HL-60 (cell line): ENCODE results near the gene IL1R1.

ENCODE experiments used
- DNase-seq, 2 experiments: peaks; one replicate each; pipeline ENCODE4 v3.0.0-alpha.2; 2010 to 2020; ENCODE audit warnings: low read depth in 1 of 2, low spot score in 1 of 2
- H3K27ac ChIP-seq: fragments of 250-450 bp; sonication (Bioruptor Pico); replicated peaks from 2 replicates; pipeline ENCODE4 v1.5.1; 2020; ENCODE audit warnings: mild to moderate bottlenecking, moderate library complexity
- H3K27me3 ChIP-seq: fragments of 250-450 bp; sonication (Bioruptor Pico); 2 replicates; pipeline ENCODE4 v1.5.1; 2021; ENCODE audit warnings: mild to moderate bottlenecking, moderate library complexity; ENCODE audit not compliant: insufficient read depth, poor library complexity, severe bottlenecking
- H3K4me3 ChIP-seq: replicated peaks from 2 replicates; pipeline ENCODE4 v1.5.1; 2011; ENCODE audit warnings: mild to moderate bottlenecking, control low read depth, low read length; ENCODE audit not compliant: insufficient read depth
- CTCF ChIP-seq: IDR thresholded peaks from one replicate; pipeline ENCODE4 v1.5.1; 2011; ENCODE audit warnings: low read length, control low read depth, inconsistent platforms; ENCODE audit not compliant: insufficient read depth
- GABPA ChIP-seq: IDR thresholded peaks from 2 replicates; pipeline ENCODE4 v1.6.1; 2012; ENCODE audit warnings: low read depth
- POLR2AphosphoS5 ChIP-seq: IDR thresholded peaks from 2 replicates; pipeline ENCODE4 v1.6.1; 2012; ENCODE audit warnings: low read depth
- REST ChIP-seq: IDR thresholded peaks from 2 replicates; pipeline ENCODE4 v1.6.1; 2012; ENCODE audit warnings: low read depth; ENCODE audit not compliant: insufficient replicate concordance
- SPI1 ChIP-seq: IDR thresholded peaks from 2 replicates; pipeline ENCODE4 v1.6.1; 2012; ENCODE audit warnings: low read depth, mild to moderate bottlenecking, borderline replicate concordance

IL1R1 gene

GRCh38 chr2:102179061-102179460 lies 36.5 kb downstream of the IL1R1 start:
- H3K27me3 ChIP-seq: no peaks in the 10 kb centered on the region
- TF ChIP-seq REST (no peak), POLR2AphosphoS5 (no peak), SPI1 (no peak)
- no peak overlapping the region for H3K4me3 ChIP-seq
- no peak overlapping the region for H3K27ac ChIP-seq
- no peak for DNase-seq

GRCh38 chr2:102179788-102180686 lies 37.5 kb downstream of the IL1R1 start:
- Histone ChIP-seq H3K27ac (no peak overlapping the region), H3K27me3 (no peaks in the 10 kb centered on the region), H3K4me3 (no peak overlapping the region)
- DNase-seq: no peak
- TF ChIP-seq REST (no peak), GABPA (no peak), SPI1 (no peak), CTCF (no peak), POLR2AphosphoS5 (no peak)

- TF ChIP-seq REST: no peak
- no peak for TF ChIP-seq GABPA
- no peak for TF ChIP-seq SPI1
- no peak for TF ChIP-seq POLR2AphosphoS5
- Histone ChIP-seq H3K27ac (no peak overlapping the region), H3K27me3 (no peaks in the 10 kb centered on the region), H3K4me3 (no peak overlapping the region)
- no peak for DNase-seq
These were observed 38.1 kb downstream of the IL1R1 start for GRCh38 chr2:102180687-102180999.

- Histone ChIP-seq H3K27ac (no peak overlapping the region), H3K27me3 (no peaks in the 10 kb centered on the region), H3K4me3 (no peak overlapping the region)
- TF ChIP-seq REST (no peak), GABPA (no peak), POLR2AphosphoS5 (no peak), SPI1 (no peak), CTCF (no peak)
- no peak for DNase-seq
These were observed 38.8 kb downstream of the IL1R1 start for GRCh38 chr2:102181376-102181775.
